HepG2 (cell line): ENCODE data around the gene TCF19. TPM values are rescaled to one million over a fixed set of nuclear protein-coding genes. Genes with fewer than 3 reads are reported as not detected.

Source experiments
- ERF ChIP-seq: IDR thresholded peaks from 2 replicates; pipeline ENCODE4 v1.6.1; 2018; ENCODE audit warnings: missing biosample characterization, missing genetic modification reagents
- GZF1 ChIP-seq: sonication (generic); formaldehyde crosslinking; IDR thresholded peaks from 2 replicates; pipeline ENCODE4 v1.5.1; 2020; ENCODE audit warnings: mild to moderate bottlenecking, missing genetic modification reagents
- MEF2D ChIP-seq: sonication (generic); formaldehyde crosslinking; IDR thresholded peaks from 2 replicates; pipeline ENCODE4 v1.5.1; 2020; ENCODE audit warnings: mild to moderate bottlenecking, missing genetic modification reagents
- NCOA2 ChIP-seq: sonication (generic); formaldehyde crosslinking; IDR thresholded peaks from 2 replicates; pipeline ENCODE4 v1.8.0; 2022; ENCODE audit warnings: inconsistent platforms
- NCOA5 ChIP-seq: sonication (generic); formaldehyde crosslinking; IDR thresholded peaks from 2 replicates; pipeline ENCODE4 v1.4.0; 2020; ENCODE audit warnings: missing genetic modification reagents
- POGZ ChIP-seq: sonication (generic); formaldehyde crosslinking; IDR thresholded peaks from 2 replicates; pipeline ENCODE4 v1.4.0; 2020; ENCODE audit warnings: mild to moderate bottlenecking, missing genetic modification reagents
- POLR2AphosphoS2 ChIP-seq: IDR thresholded peaks from 2 replicates; pipeline ENCODE4 v1.6.1; 2011; ENCODE audit warnings: low read depth, low read length, improper control_type of control experiment
- STAT5B ChIP-seq: sonication (generic); formaldehyde crosslinking; IDR thresholded peaks from 2 replicates; pipeline ENCODE4 v1.4.0; 2020; ENCODE audit warnings: missing genetic modification reagents
- YEATS2 ChIP-seq: sonication (generic); formaldehyde crosslinking; IDR thresholded peaks from 2 replicates; pipeline ENCODE4 v1.4.0; 2020; ENCODE audit warnings: missing genetic modification reagents, borderline replicate concordance
- ZBTB44 ChIP-seq: sonication (generic); formaldehyde crosslinking; IDR thresholded peaks from 2 replicates; pipeline ENCODE4 v1.4.0; 2020; ENCODE audit warnings: missing genetic modification reagents
- ZBTB7B ChIP-seq: sonication (generic); formaldehyde crosslinking; IDR thresholded peaks from 2 replicates; pipeline ENCODE4 v1.4.0; 2020; ENCODE audit warnings: missing genetic modification reagents
- ZFP41 ChIP-seq: sonication (generic); formaldehyde crosslinking; IDR thresholded peaks from 2 replicates; pipeline ENCODE4 v1.4.0; 2020; ENCODE audit warnings: mild to moderate bottlenecking, missing genetic modification reagents, borderline replicate concordance
- ZNF263 ChIP-seq: sonication (generic); formaldehyde crosslinking; IDR thresholded peaks from 2 replicates; pipeline ENCODE4 v1.4.0; 2020; ENCODE audit warnings: missing genetic modification reagents
- ZNF616 ChIP-seq: sonication (generic); formaldehyde crosslinking; IDR thresholded peaks from 2 replicates; pipeline ENCODE4 v1.5.0; 2020; ENCODE audit warnings: low read depth, mild to moderate bottlenecking, missing genetic modification reagents
- ZNF646 ChIP-seq: sonication (generic); formaldehyde crosslinking; IDR thresholded peaks from 2 replicates; pipeline ENCODE4 v1.9.0; 2021; ENCODE audit warnings: mild to moderate bottlenecking, missing genetic modification reagents
- ZNF674 ChIP-seq: sonication (generic); formaldehyde crosslinking; IDR thresholded peaks from 2 replicates; pipeline ENCODE4 v1.5.0; 2020; ENCODE audit warnings: low read depth, mild to moderate bottlenecking, missing genetic modification reagents
- ZNF746 ChIP-seq: sonication (generic); formaldehyde crosslinking; IDR thresholded peaks from 2 replicates; pipeline ENCODE4 v1.8.0; 2022; ENCODE audit warnings: mild to moderate bottlenecking, missing genetic modification reagents
- ZNF768 ChIP-seq: sonication (generic); formaldehyde crosslinking; IDR thresholded peaks from 2 replicates; pipeline ENCODE4 v1.4.0; 2020; ENCODE audit warnings: missing genetic modification reagents
- ZNF772 ChIP-seq: sonication (generic); formaldehyde crosslinking; IDR thresholded peaks from 2 replicates; pipeline ENCODE4 v1.5.0; 2020; ENCODE audit warnings: mild to moderate bottlenecking, missing genetic modification reagents
- ZNF780A ChIP-seq: sonication (generic); formaldehyde crosslinking; IDR thresholded peaks from 2 replicates; pipeline ENCODE4 v1.8.0; 2022; ENCODE audit warnings: mild to moderate bottlenecking, missing genetic modification reagents, moderate library complexity
- ZNF841 ChIP-seq: sonication (generic); formaldehyde crosslinking; IDR thresholded peaks from 2 replicates; pipeline ENCODE4 v1.8.1; 2023; ENCODE audit warnings: missing genetic modification reagents, borderline replicate concordance
- polyA plus RNA-seq, 8 experiments: library from polyadenylated mRNA; depleted of rRNA in 3 of 8; stranded (reverse) in 7 of 8; unstranded in 1 of 8; fragments of >200 nt; fragmentation: Illumina TruSeq in 4 of 8; extraction: Trizol in 4 of 8; gene quantifications; 2 replicates each; pipeline versions ENCODE4 v1.2.1 to v1.2.3, GENCODE V29; 2011 to 2016; ENCODE audit warnings: low read depth in 4 of 8, missing spikeins in 1 of 8, mixed read lengths in 1 of 8; ENCODE audit not compliant: insufficient read depth in 1 of 8
- total RNA-seq, 5 experiments: library from RNA; depleted of rRNA; stranded (reverse); fragments of >200 nt; fragmentation: Illumina TruSeq; extraction: Trizol; gene quantifications; 2 replicates each; pipeline ENCODE4 v1.2.3, GENCODE V29; 2016; ENCODE audit warnings: low read depth in 1 of 5
- TF ChIP-seq, protein P1 (sequence below): sonication (generic); formaldehyde crosslinking; IDR thresholded peaks from 2 replicates; pipeline ENCODE4 v1.5.0; 2020; ENCODE audit warnings: missing genetic modification reagents

The TCF19 gene
- total and polyA plus RNA-seq, 2 of the 13 experiments (the other 11 are each of a cell fraction or from before 2014, with no cell fraction given), result 4.9 to 22.2 TPM

DNA sequence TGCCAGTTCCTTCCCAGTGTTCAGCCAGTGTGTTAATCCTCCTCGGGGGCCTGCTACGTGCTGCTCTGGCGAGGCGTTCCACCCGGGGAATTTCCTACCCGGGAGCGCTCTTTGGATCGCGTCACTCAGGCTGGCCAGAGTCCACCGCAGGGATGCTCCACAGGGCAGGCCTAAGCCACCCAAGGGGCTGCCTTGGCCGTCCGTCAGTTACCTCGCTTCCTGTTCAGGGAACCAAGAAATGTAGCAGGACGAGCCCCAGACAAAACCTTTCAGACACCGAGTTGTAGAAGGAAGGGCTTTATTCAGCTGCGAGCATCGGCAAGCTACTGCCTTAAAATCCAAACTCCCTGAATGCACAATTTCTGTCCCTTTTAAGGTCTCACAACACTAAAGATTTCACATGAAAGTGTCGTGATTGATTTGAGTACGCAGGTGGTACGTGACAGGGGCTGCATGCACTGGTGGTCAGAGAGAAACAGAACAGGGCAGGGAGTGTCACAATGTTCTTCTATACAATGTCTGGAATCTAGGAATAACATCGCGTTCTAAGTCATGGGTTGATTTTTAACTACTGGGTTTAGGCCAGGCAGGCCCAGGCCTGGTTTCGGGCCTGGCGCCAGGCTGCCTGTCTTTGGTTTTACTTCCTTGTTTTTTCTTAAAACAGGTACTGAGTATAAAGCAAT lies 27.8 kb downstream of the TCF19 start (continued):
- TF ChIP-seq ZNF772 (CRISPR knock-in tag), result peak; percentile 73; the same call in 1 of the 2 replicates
- no peak for TF ChIP-seq ZBTB44
- no peak for TF ChIP-seq NCOA5 (CRISPR knock-in tag)
- peak; percentile 30; the same call in 1 of the 2 replicates for TF ChIP-seq ZNF263 (CRISPR knock-in tag)
- TF ChIP-seq ERF (CRISPR knock-in tag), result peak; percentile 62; the same call in 1 of the 2 replicates
- TF ChIP-seq ZNF780A, result no peak
- no peak for TF ChIP-seq POLR2AphosphoS2
- 0 out of 2 replicates have a peak, but pooled peaks have one; percentile 11 for TF ChIP-seq NCOA2 (CRISPR knock-in tag)
- TF ChIP-seq POGZ, result peak; percentile 25; the same call in 1 of the 2 replicates
- no peak for TF ChIP-seq ZNF646 (CRISPR knock-in tag)
- no peak; the same call in 1 of the 2 replicates for TF ChIP-seq ZNF746 (CRISPR knock-in tag)
- no peak for TF ChIP-seq ZNF841 (CRISPR knock-in tag)
- TF ChIP-seq ZFP41 (CRISPR knock-in tag), result no peak
- TF ChIP-seq ZBTB7B (CRISPR knock-in tag), result peak; percentile 67
- peak; percentile 41; the same call in 1 of the 2 replicates for TF ChIP-seq ZNF768
- TF ChIP-seq, protein P1, sequence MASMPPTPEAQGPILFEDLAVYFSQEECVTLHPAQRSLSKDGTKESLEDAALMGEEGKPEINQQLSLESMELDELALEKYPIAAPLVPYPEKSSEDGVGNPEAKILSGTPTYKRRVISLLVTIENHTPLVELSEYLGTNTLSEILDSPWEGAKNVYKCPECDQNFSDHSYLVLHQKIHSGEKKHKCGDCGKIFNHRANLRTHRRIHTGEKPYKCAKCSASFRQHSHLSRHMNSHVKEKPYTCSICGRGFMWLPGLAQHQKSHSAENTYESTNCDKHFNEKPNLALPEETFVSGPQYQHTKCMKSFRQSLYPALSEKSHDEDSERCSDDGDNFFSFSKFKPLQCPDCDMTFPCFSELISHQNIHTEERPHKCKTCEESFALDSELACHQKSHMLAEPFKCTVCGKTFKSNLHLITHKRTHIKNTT (CRISPR knock-in tag), result no peak
- TF ChIP-seq YEATS2, result peak; percentile 82
- 0 out of 2 replicates have a peak, but pooled peaks have one; percentile 42 for TF ChIP-seq GZF1 (CRISPR knock-in tag)
- TF ChIP-seq MEF2D (CRISPR knock-in tag), result peak; percentile 93
- 0 out of 2 replicates have a peak, but pooled peaks have one; percentile 56 for TF ChIP-seq ZNF616
- TF ChIP-seq ZNF674, result no peak
- TF ChIP-seq STAT5B (CRISPR knock-in tag), result no peak
